H1 (cell line): ENCODE measurements around the gene IL16. TPM values are rescaled to one million over a fixed set of nuclear protein-coding genes. Genes with fewer than 3 reads are reported as not detected.

ENCODE experiments used
- CTCF ChIA-PET: fragments of 300-600 bp; sonication (Branson Sonifier 250); formaldehyde crosslinking; loops from one replicate; lab custom pipeline; 2021; ENCODE audit not compliant: partially characterized antibody; lab: Charles Lee
- POLR2A ChIA-PET: fragments of 300-600 bp; sonication (Branson Sonifier 250); formaldehyde crosslinking; loops from one replicate; lab custom pipeline; 2021; ENCODE audit warnings: inconsistent platforms; ENCODE audit not compliant: partially characterized antibody; lab: Charles Lee
- DNase-seq, 2 experiments: peaks; one replicate each; pipeline versions ENCODE4 v3.0.0 to v3.0.0-alpha.2; 2010 to 2022; ENCODE audit warnings: low spot score in 2 of 2, low read depth in 1 of 2, mixed read lengths in 1 of 2
- FAIRE-seq: peaks from 2 replicates; lab custom pipeline; 2011; peaks lifted over from hg19 to GRCh38; lab: Jason Lieb, UNC
- H2AFZ ChIP-seq: 2 replicates; pipeline ENCODE4 v1.8.1; 2012; ENCODE audit warnings: low read length, inconsistent platforms
- H2AK5ac ChIP-seq: 2 replicates; pipeline ENCODE4 v1.6.1; 2013; ENCODE audit warnings: low read depth, low read length
- H2BK120ac ChIP-seq: replicated peaks from 2 replicates; pipeline ENCODE3; 2013; ENCODE audit warnings: low read depth, low read length, inconsistent platforms
- H2BK12ac ChIP-seq: 2 replicates; pipeline ENCODE4 v1.6.1; 2013; ENCODE audit warnings: low read depth, low read length
- H2BK15ac ChIP-seq: 2 replicates; pipeline ENCODE4 v1.6.1; 2013; ENCODE audit warnings: low read length
- H2BK20ac ChIP-seq: 2 replicates; pipeline ENCODE4 v1.6.1; 2013; ENCODE audit warnings: low read length
- H2BK5ac ChIP-seq: 2 replicates; pipeline ENCODE4 v1.6.1; 2013; ENCODE audit warnings: low read depth, low read length
- H3K14ac ChIP-seq: 2 replicates; pipeline ENCODE4 v1.6.1; 2013; ENCODE audit warnings: inconsistent platforms; ENCODE audit not compliant: insufficient read length
- H3K18ac ChIP-seq: 2 replicates; pipeline ENCODE4 v1.6.1; 2013; ENCODE audit warnings: low read length; ENCODE audit errors: extremely low read depth
- H3K23ac ChIP-seq: 2 replicates; pipeline ENCODE4 v1.6.1; 2013; ENCODE audit warnings: inconsistent platforms; ENCODE audit not compliant: insufficient read length
- H3K23me2 ChIP-seq: 2 replicates; pipeline ENCODE4 v1.6.1; 2013; ENCODE audit warnings: low read depth, low read length
- H3K27ac ChIP-seq: 2 replicates; pipeline ENCODE4 v1.6.1; 2011; ENCODE audit warnings: low read depth, low read length, inconsistent platforms
- H3K27me3 ChIP-seq, 4 experiments: replicated peaks in 1 of 4; 1 replicate in 1 of 4; 2 replicates in 3 of 4; pipeline versions ENCODE4 v1.6.1 to v1.8.1; 2011 to 2013; ENCODE audit warnings: low read length in 3 of 4, mild to moderate bottlenecking in 3 of 4, inconsistent platforms in 2 of 4, mixed read lengths in 2 of 4, moderate library complexity in 1 of 4; ENCODE audit not compliant: control insufficient read depth in 3 of 4, insufficient read depth in 3 of 4; ENCODE audit errors: extremely low read depth in 1 of 4
- H3K36me3 ChIP-seq, 4 experiments: 2 replicates each; pipeline versions ENCODE4 v1.6.1 to v1.8.1; 2011 to 2013; ENCODE audit warnings: mild to moderate bottlenecking in 4 of 4, low read length in 3 of 4, moderate library complexity in 2 of 4, control low read depth in 1 of 4, inconsistent platforms in 1 of 4; ENCODE audit not compliant: insufficient read depth in 4 of 4, control insufficient read depth in 2 of 4
- H3K4ac ChIP-seq: replicated peaks from 2 replicates; pipeline ENCODE3; 2013; ENCODE audit warnings: low read length, low read depth, mixed read lengths, inconsistent platforms; ENCODE audit not compliant: insufficient read length
- H3K4me1 ChIP-seq, 4 experiments: replicated peaks in 1 of 4; 1 replicate in 1 of 4; 2 replicates in 3 of 4; pipeline versions ENCODE4 v1.6.1 to v1.8.1; 2011 to 2013; ENCODE audit warnings: low read length in 3 of 4, inconsistent platforms in 2 of 4, mixed read lengths in 1 of 4; ENCODE audit not compliant: insufficient read depth in 4 of 4, control insufficient read depth in 3 of 4
- H3K4me2 ChIP-seq, 2 experiments: 2 replicates each; pipeline versions ENCODE4 v1.6.1 to v1.8.1; 2011 to 2013; ENCODE audit warnings: low read depth in 2 of 2, low read length in 2 of 2, control low read depth in 1 of 2, inconsistent platforms in 1 of 2, mild to moderate bottlenecking in 1 of 2; ENCODE audit not compliant: insufficient read depth in 1 of 2
- H3K4me3 ChIP-seq, 4 experiments: fragments of 200-600, 300-600 bp in 1 of 4; sonication (generic), shearing (Covaris generic), sonication (Bioruptor Twin) in 1 of 4; 2 replicates each; pipeline versions ENCODE4 v1.5.1 to v1.8.1; 2011 to 2016; ENCODE audit warnings: low read length in 4 of 4, low read depth in 3 of 4, control low read depth in 2 of 4, inconsistent platforms in 2 of 4, mild to moderate bottlenecking in 2 of 4, mixed read lengths in 1 of 4, moderate library complexity in 1 of 4; ENCODE audit not compliant: insufficient read depth in 2 of 4; ENCODE audit errors: extremely low read depth in 1 of 4
- H3K56ac ChIP-seq: replicated peaks from 2 replicates; pipeline ENCODE3; 2013; ENCODE audit warnings: low read depth, mild to moderate bottlenecking, mixed read lengths, low read length, inconsistent platforms; ENCODE audit not compliant: insufficient read length
- H3K79me1 ChIP-seq: 2 replicates; pipeline ENCODE4 v1.6.1; 2013; ENCODE audit warnings: low read depth, low read length, control low read depth
- H3K79me2 ChIP-seq, 2 experiments: 2 replicates each; pipeline versions ENCODE4 v1.6.1 to v1.8.1; 2012 to 2013; ENCODE audit warnings: low read length in 2 of 2, mild to moderate bottlenecking in 2 of 2, inconsistent platforms in 1 of 2; ENCODE audit not compliant: insufficient read depth in 2 of 2, control insufficient read depth in 1 of 2
- H3K9ac ChIP-seq, 4 experiments: replicated peaks in 1 of 4; 1 replicate in 1 of 4; 2 replicates in 3 of 4; pipeline versions ENCODE4 v1.6.1 to v1.8.1; 2011 to 2013; ENCODE audit warnings: low read depth in 3 of 4, low read length in 3 of 4, control low read depth in 2 of 4, mild to moderate bottlenecking in 2 of 4, moderate library complexity in 2 of 4, inconsistent platforms in 1 of 4; ENCODE audit errors: extremely low read depth in 1 of 4
- H3K9me3 ChIP-seq, 2 experiments: 2 replicates each; pipeline versions ENCODE4 v1.6.1 to v1.8.1; 2012 to 2013; ENCODE audit warnings: mild to moderate bottlenecking in 2 of 2, moderate library complexity in 2 of 2, control low read depth in 1 of 2, inconsistent platforms in 1 of 2, low read depth in 1 of 2, low read length in 1 of 2, mixed read lengths in 1 of 2; ENCODE audit not compliant: insufficient read depth in 2 of 2
- H4K20me1 ChIP-seq, 2 experiments: replicated peaks in 1 of 2; 2 replicates each; pipeline versions ENCODE3 to v1.8.1; 2011 to 2013; ENCODE audit warnings: inconsistent platforms in 2 of 2, low read length in 2 of 2, mild to moderate bottlenecking in 1 of 2; ENCODE audit not compliant: insufficient read depth in 2 of 2, control insufficient read depth in 1 of 2
- H4K5ac ChIP-seq: 2 replicates; pipeline ENCODE4 v1.6.1; 2013; ENCODE audit warnings: low read length, low read depth, mixed read lengths, inconsistent platforms; ENCODE audit not compliant: insufficient read length
- H4K8ac ChIP-seq: 2 replicates; pipeline ENCODE4 v1.8.0; 2013; ENCODE audit warnings: mild to moderate bottlenecking, moderate library complexity, low read length, inconsistent platforms; ENCODE audit not compliant: insufficient read depth; ENCODE audit errors: extremely low read depth
- H4K91ac ChIP-seq: replicated peaks from 2 replicates; pipeline ENCODE3; 2013; ENCODE audit warnings: low read length, mixed read lengths, inconsistent platforms; ENCODE audit not compliant: insufficient read length
- BACH1 ChIP-seq: IDR thresholded peaks from 2 replicates; pipeline ENCODE4 v1.6.1; 2012; ENCODE audit warnings: low read length, improper control_type of control experiment
- TAF7 ChIP-seq: optimal IDR thresholded peaks from 2 replicates; pipeline ENCODE3; 2011; ENCODE audit warnings: low read depth, mild to moderate bottlenecking, inconsistent platforms, low read length, moderate library complexity, borderline replicate concordance
- WGBS, 2 experiments: shearing (Covaris generic) in 1 of 2; methylation state at CpG; one replicate each; pipeline versions ENCODE4 v1.1.6 to v1.1.7; 2013 to 2015; ENCODE audit warnings: low lambda C conversion rate in 2 of 2, mixed read lengths in 2 of 2, inconsistent platforms in 1 of 2, low coverage in 1 of 2, missing lambda C conversion rate in 1 of 2; ENCODE audit not compliant: insufficient replicate concordance in 2 of 2, insufficient coverage in 1 of 2, insufficient read length in 1 of 2; ENCODE audit errors: extremely low coverage in 1 of 2, missing lambda C conversion rate in 1 of 2; 5-methylcytosine and 5-hydroxymethylcytosine counted together
- polyA plus RNA-seq, 7 experiments: library from polyadenylated mRNA; depleted of rRNA in 3 of 7; stranded (reverse) in 5 of 7; unstranded in 2 of 7; fragments of >200 nt in 5 of 7; fragments of 200-250 nt in 2 of 7; gene quantifications; 1 replicate in 5 of 7; 2 replicates in 1 of 7; 4 replicates in 1 of 7; pipeline versions ENCODE4 v1.2.1 to v1.2.3, GENCODE V29; 2011 to 2013; ENCODE audit warnings: missing spikeins in 2 of 7, mixed read lengths in 2 of 7
- total RNA-seq: library from RNA; stranded (reverse); fragmentation: NEBNext Ultra II Directional; extraction: Animal tissue kit (Norgen Biotek cat#: 25700); gene quantifications from 2 replicates; pipeline ENCODE4 v1.2.1, GENCODE V29; 2021

IL16 gene
- total and polyA plus RNA-seq, 2 of the 8 experiments (the other 6 are each of a cell fraction or from before 2014, with no cell fraction given): 0.03 to 0.09 TPM

DNA sequence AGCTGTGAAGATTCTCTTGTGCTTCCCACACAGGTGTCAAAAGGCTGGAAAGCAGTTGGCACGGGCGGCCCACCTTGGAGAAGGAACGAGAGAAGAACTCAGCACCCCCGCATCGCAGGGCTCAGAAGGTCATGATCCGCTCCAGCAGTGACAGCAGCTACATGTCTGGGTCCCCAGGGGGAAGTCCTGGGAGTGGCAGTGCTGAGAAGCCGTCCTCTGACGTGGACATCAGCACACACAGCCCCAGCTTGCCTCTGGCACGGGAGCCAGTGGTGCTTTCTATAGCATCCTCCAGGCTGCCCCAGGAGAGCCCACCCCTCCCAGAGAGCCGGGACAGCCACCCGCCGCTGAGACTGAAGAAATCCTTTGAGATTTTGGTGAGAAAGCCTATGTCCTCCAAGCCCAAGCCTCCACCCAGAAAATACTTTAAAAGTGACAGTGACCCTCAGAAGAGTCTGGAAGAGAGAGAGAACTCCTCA is 95.9 kb downstream of the IL16 start:
- H2BK5ac ChIP-seq: no peak overlapping the region
- no peak overlapping the region for H2BK120ac ChIP-seq
- no peak overlapping the region for H3K14ac ChIP-seq
- H3K23me2 ChIP-seq: no peaks in the 10 kb centered on the region
- no peak overlapping the region for H3K27ac ChIP-seq
- H3K56ac ChIP-seq: no peak overlapping the region
- ChIA-PET CTCF (interaction anchor here (1.1 to 4.0 kb wide), 7 partner anchors 10 to 108 kb away, joined by 3 to 17 read pairs (median 8); no protein-coding TSS in a partner anchor), POLR2A (no interaction called here)
- no peak overlapping the region for H3K9ac ChIP-seq
- no peaks in the 10 kb centered on the region; a peak in 1 of 7 replicates for H3K27me3 ChIP-seq
- no peak overlapping the region for H3K4me3 ChIP-seq
- H3K79me2 ChIP-seq: no peaks in the 10 kb centered on the region
- no peak overlapping the region for H4K5ac ChIP-seq
- no peak overlapping the region for H2BK12ac ChIP-seq
- H3K79me1 ChIP-seq: no peaks in the 10 kb centered on the region
- WGBS, 2 experiments: 91% methylated on average over 12 of the region's 12 CpGs; no CpG with 5 or more reads in 1 of the 2 experiments
- no peak overlapping the region for H4K91ac ChIP-seq
- H3K23ac ChIP-seq: no peak overlapping the region
- H2AK5ac ChIP-seq: no peak overlapping the region
- H3K36me3 ChIP-seq: no peaks in the 10 kb centered on the region
- H2AFZ ChIP-seq: no peak overlapping the region
- FAIRE-seq: no peak
- H2BK20ac ChIP-seq: no peak overlapping the region
- peaks cover 0 to 7% (median 4%) of the 10 kb centered on the region in 4 experiments; a peak in 4 of 7 replicates for H3K4me1 ChIP-seq
- no peak overlapping the region for H3K18ac ChIP-seq
- TF ChIP-seq BACH1 (no peak), TAF7 (no peak)
- no peak overlapping the region for H4K8ac ChIP-seq
- no peak overlapping the region for H2BK15ac ChIP-seq
- H4K20me1 ChIP-seq: no peaks in the 10 kb centered on the region
- DNase-seq: no peak
- H3K4ac ChIP-seq: no peak overlapping the region
- no peak overlapping the region for H3K4me2 ChIP-seq
- H3K9me3 ChIP-seq: no peaks in the 10 kb centered on the region
